Pancreas (tissue), 10 donors: Measurements from ENCODE around the gene FCN2. TPM values are rescaled to one million over a fixed set of nuclear protein-coding genes. Genes with fewer than 3 reads are reported as not detected.

Experiments used
- ATAC-seq, 4 donors: fragments of 200-7000 bp; cut with Tn5 transposase; one replicate each; pipeline versions ENCODE4 v1.8.0 to v1.9.1; 2020; ENCODE audit warnings: mild to moderate bottlenecking in 4 of 4, moderate library complexity in 4 of 4
- DNase-seq, 6 donors: peaks; one replicate each; pipeline ENCODE4 v3.0.0-alpha.2; 2020
- FAIRE-seq: peaks from 2 replicates; lab custom pipeline; 2012; peaks lifted over from hg19 to GRCh38; lab: Jason Lieb, UNC
- H3K27ac ChIP-seq, 4 donors: fragments of 200-600 bp; sonication (generic); 1 replicate in 3 of 4; 2 replicates in 1 of 4; pipeline versions ENCODE4 v1.5.0 to v1.8.0; 2020
- H3K27me3 ChIP-seq, 4 donors: fragments of 200-600 bp; one replicate each; pipeline ENCODE4 v1.8.0; 2021
- H3K36me3 ChIP-seq, 3 donors: fragments of 200-600 bp; sonication (generic) in 1 of 3; one replicate each; pipeline versions ENCODE4 v1.5.0 to v1.8.0; 2020 to 2021
- H3K4me1 ChIP-seq, 3 donors: fragments of 200-600 bp; one replicate each; pipeline ENCODE4 v1.8.0; 2021
- H3K4me3 ChIP-seq, 4 donors: fragments of 200-600 bp; sonication (generic) in 2 of 4; one replicate each; pipeline versions ENCODE4 v1.5.0 to v1.8.0; 2020 to 2021
- H3K9me3 ChIP-seq, 4 donors: fragments of 200-600 bp; one replicate each; pipeline ENCODE4 v1.8.0; 2021
- CTCF ChIP-seq, 4 donors: fragments of 200-600 bp; sonication (generic) in 3 of 4; IDR thresholded peaks; one replicate each; pipeline versions ENCODE4 v1.5.0 to v1.8.0; 2021; ENCODE audit warnings: antibody characterized with exemption in 4 of 4
- WGBS, 2 donors: extraction: QIAGEN DNeasy Blood & Tissue Kit; methylation state at CpG; one replicate each; pipeline ENCODE4 v1.1.7; 2013; 5-methylcytosine and 5-hydroxymethylcytosine counted together
- intact Hi-C, 3 donors: fragments of 100-400 bp; cut with DNase I; formaldehyde crosslinking; loops; one replicate each; pipeline versions ENCODE4 v1.11.1 to v1.14.2; 2022
- polyA plus RNA-seq, 2 donors: library from polyadenylated mRNA; stranded (reverse); fragments of 200-250 nt; gene quantifications; one replicate each; pipeline ENCODE4 v1.2.3, GENCODE V29; 2013
- total RNA-seq, 6 donors: library from RNA; stranded (reverse); fragmentation: NEBNext Ultra II Directional in 4 of 6; extraction: Animal tissue kit (Norgen Biotek cat#: 25700) in 4 of 6; gene quantifications; one replicate each; pipeline versions ENCODE4 v1.2.1 to v1.2.4, GENCODE V29; 2021 to 2023
- donor health status: healthy with polysubstance abuse.
- donor health status: DM: no; HTN: no; CAD: no; lungs with moderate emphysema.
- donor health status: DM: no; HTN: no; CAD: no.
- donor health status: control.
- donor health status: control.
- donor health status: Bipolar disorder and iron deficiency.
- donor health status: DM: yes; HTN: yes; CAD: no.
- donor health status: DM: no; HTN: no; CAD: no.
- donor health status: DM: no; HTN: no; CAD: no.
- donor health status: DM: yes; HTN: yes; CAD: no.

The FCN2 gene
- total and polyA plus RNA-seq, 8 donors: 0.16 to 0.84 (median 0.38) TPM; not detected in 3

GRCh38 chr9:134892820-134893420, 12.3 kb downstream of the FCN2 start:
- H3K9me3 ChIP-seq: no peaks in the 10 kb centered on the region
- H3K36me3 ChIP-seq: no peaks in the 10 kb centered on the region
- no peak overlapping the region for H3K27ac ChIP-seq
- H3K27me3 ChIP-seq: no peaks in the 10 kb centered on the region
- no peak for TF ChIP-seq CTCF (IDR thresholded peaks at IDR 0.05)
- H3K4me3 ChIP-seq: no peak overlapping the region
- 79 to 92% methylated on average over 7 of the region's 7 CpGs for WGBS, 2 donors
- no peak for ATAC-seq
- no peaks in the 10 kb centered on the region for H3K4me1 ChIP-seq
- no peak for FAIRE-seq
- DNase-seq: peak in 1 of 6 donors; percentile 7
- intact Hi-C loops: no loop called here

- no peak for TF ChIP-seq CTCF (IDR thresholded peaks at IDR 0.05)
- H3K27ac ChIP-seq: no peak overlapping the region
- no peaks in the 10 kb centered on the region for H3K27me3 ChIP-seq
- FAIRE-seq (no peak), DNase-seq (no peak), ATAC-seq (no peak)
- H3K4me3 ChIP-seq: no peak overlapping the region
- intact Hi-C loops: no loop called here
- no peaks in the 10 kb centered on the region for H3K36me3 ChIP-seq
- no peaks in the 10 kb centered on the region for H3K4me1 ChIP-seq
- H3K9me3 ChIP-seq: no peaks in the 10 kb centered on the region
- 84 to 92% methylated on average over 7 of the region's 7 CpGs for WGBS, 2 donors
These were observed 13.7 kb downstream of the FCN2 start for GRCh38 chr9:134894136-134894860.

GRCh38 chr9:134895097-134895496, 14.5 kb downstream of the FCN2 start:
- DNase-seq (no peak), FAIRE-seq (no peak), ATAC-seq (no peak)
- Histone ChIP-seq H3K36me3 (no peaks in the 10 kb centered on the region), H3K9me3 (no peaks in the 10 kb centered on the region), H3K4me3 (no peak overlapping the region), H3K27me3 (no peaks in the 10 kb centered on the region), H3K4me1 (no peaks in the 10 kb centered on the region), H3K27ac (no peak overlapping the region)
- WGBS, 2 donors: 62 to 63% methylated on average over 3 of the region's 3 CpGs
- TF ChIP-seq CTCF (IDR thresholded peaks at IDR 0.05): no peak
- intact Hi-C loops: no loop called here

- intact Hi-C loops: no loop called here
- WGBS, 2 donors: 40 to 53% methylated on average over 2 of the region's 2 CpGs
- no peak for FAIRE-seq
These were observed 14.9 kb downstream of the FCN2 start for GRCh38 chr9:134895567-134895907.

More at GRCh38 chr9:134895567-134895907, 14.9 kb downstream of the FCN2 start:
- ATAC-seq: no peak
- Histone ChIP-seq H3K4me3 (no peak overlapping the region), H3K36me3 (no peaks in the 10 kb centered on the region), H3K9me3 (no peaks in the 10 kb centered on the region), H3K27me3 (no peaks in the 10 kb centered on the region), H3K4me1 (no peaks in the 10 kb centered on the region), H3K27ac (no peak overlapping the region)
- TF ChIP-seq CTCF (IDR thresholded peaks at IDR 0.05): no peak
- DNase-seq: no peak
